Endodermal cell (in vitro differentiated cells): ENCODE data around the gene IMPDH1. TPM values are rescaled to one million over a fixed set of nuclear protein-coding genes. Genes with fewer than 3 reads are reported as not detected.

ENCODE experiments used
- DNase-seq: peaks from one replicate; pipeline ENCODE4 v3.0.0-alpha.2; 2017
- H3K27ac ChIP-seq: 2 replicates; pipeline ENCODE4 v1.5.1; 2013; ENCODE audit warnings: mild to moderate bottlenecking, low read depth, low read length, moderate library complexity
- H3K27me3 ChIP-seq: 2 replicates; pipeline ENCODE4 v1.6.1; 2013; ENCODE audit warnings: mild to moderate bottlenecking, low read length, moderate library complexity; ENCODE audit not compliant: insufficient read depth, control insufficient read depth, poor library complexity, severe bottlenecking
- H3K36me3 ChIP-seq: 2 replicates; pipeline ENCODE4 v1.7.0; 2013; ENCODE audit warnings: mild to moderate bottlenecking, low read length, moderate library complexity; ENCODE audit not compliant: control insufficient read depth, insufficient read depth
- H3K4me1 ChIP-seq: one replicate; pipeline ENCODE4 v1.7.0; 2013; ENCODE audit warnings: low read length; ENCODE audit not compliant: control insufficient read depth, insufficient read depth
- H3K4me3 ChIP-seq: 2 replicates; pipeline ENCODE4 v1.5.1; 2013; ENCODE audit warnings: mild to moderate bottlenecking, low read length, moderate library complexity
- H3K9ac ChIP-seq: 2 replicates; pipeline ENCODE4 v1.6.1; 2013; ENCODE audit warnings: mild to moderate bottlenecking, low read length, moderate library complexity; ENCODE audit not compliant: poor library complexity, severe bottlenecking; ENCODE audit errors: extremely low read depth
- H3K9me3 ChIP-seq: 2 replicates; pipeline ENCODE4 v1.6.1; 2013; ENCODE audit warnings: mild to moderate bottlenecking, low read length, moderate library complexity; ENCODE audit not compliant: control insufficient read depth
- H3K27ac Mint-ChIP-seq: 2 replicates; pipeline ENCODE4 v1.8.0; 2020; ENCODE audit warnings: mixed read lengths
- H3K27me3 Mint-ChIP-seq: 2 replicates; pipeline ENCODE4 v1.8.0; 2021; ENCODE audit warnings: mild to moderate bottlenecking, mixed read lengths; ENCODE audit not compliant: insufficient read depth
- H3K36me3 Mint-ChIP-seq: 2 replicates; pipeline ENCODE4 v1.8.0; 2020; ENCODE audit warnings: low read depth, mixed read lengths
- H3K4me1 Mint-ChIP-seq: 2 replicates; pipeline ENCODE4 v1.8.0; 2020; ENCODE audit warnings: mixed read lengths
- H3K4me3 Mint-ChIP-seq: 2 replicates; pipeline ENCODE4 v1.8.0; 2020; ENCODE audit warnings: mild to moderate bottlenecking, moderate library complexity, mixed read lengths
- H3K9me3 Mint-ChIP-seq: 2 replicates; pipeline ENCODE4 v1.8.0; 2020; ENCODE audit warnings: mild to moderate bottlenecking, mixed read lengths
- WGBS, 2 experiments: methylation state at CpG; one replicate each; pipeline versions ENCODE4 v1.1.5 to v1.1.7; 2013; ENCODE audit warnings: missing lambda C conversion rate in 2 of 2, mixed read lengths in 1 of 2; ENCODE audit not compliant: insufficient coverage in 1 of 2, insufficient read length in 1 of 2; 5-methylcytosine and 5-hydroxymethylcytosine counted together
- total RNA-seq, 2 donors: library from RNA; stranded (reverse); fragmentation: NEBNext Ultra II Directional in 1 of 2; extraction: Animal tissue kit (Norgen Biotek cat#: 25700) in 1 of 2; gene quantifications; 2 replicates in 1 of 2; 3 replicates in 1 of 2; pipeline ENCODE4 v1.2.1, GENCODE V29; 2021
- TF ChIP-seq, protein P1 (sequence below): fragments of 200-600 bp; sonication (generic); conservative IDR thresholded peaks from 2 replicates; pipeline ENCODE4 v1.5.0; 2021; ENCODE audit warnings: antibody characterized with exemption, mild to moderate bottlenecking

IMPDH1 gene
- total RNA-seq, 2 donors from 2014 or later: 13.4 to 16.5 TPM

DNA sequence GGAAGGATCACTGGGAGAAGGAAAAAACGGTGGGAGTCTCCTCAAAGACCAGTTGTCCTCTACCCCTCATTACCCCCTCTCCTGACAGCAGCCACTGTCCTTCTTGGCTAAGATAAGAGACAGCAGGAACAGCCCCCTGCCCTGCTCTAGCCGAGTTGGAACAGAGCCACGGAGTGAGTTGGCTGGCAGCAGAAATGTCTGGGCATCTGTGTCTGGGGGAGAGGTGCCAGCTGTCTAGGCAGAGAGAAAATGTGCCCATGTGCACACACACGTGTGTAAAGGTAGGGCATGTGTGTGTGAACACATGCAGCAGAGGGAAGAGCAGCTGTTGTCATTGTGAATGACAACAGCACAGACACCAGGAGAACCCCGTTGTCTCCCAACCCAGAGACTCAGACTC, 36.5 kb upstream of the IMPDH1 start:
- Mint-ChIP-seq H3K36me3 (no peaks in the 10 kb centered on the region), H3K9me3 (no peaks in the 10 kb centered on the region), H3K4me1 (peaks cover 4% of the 10 kb centered on the region), H3K27me3 (peaks cover 19% of the 10 kb centered on the region), H3K27ac (no peak overlapping the region), H3K4me3 (no peak overlapping the region)
- no peaks in the 10 kb centered on the region for H3K36me3 ChIP-seq
- no peak overlapping the region for H3K4me3 ChIP-seq
- DNase-seq: no peak
- H3K27me3 ChIP-seq: no peaks in the 10 kb centered on the region
- H3K9ac ChIP-seq: no peak overlapping the region
- TF ChIP-seq, protein P1, sequence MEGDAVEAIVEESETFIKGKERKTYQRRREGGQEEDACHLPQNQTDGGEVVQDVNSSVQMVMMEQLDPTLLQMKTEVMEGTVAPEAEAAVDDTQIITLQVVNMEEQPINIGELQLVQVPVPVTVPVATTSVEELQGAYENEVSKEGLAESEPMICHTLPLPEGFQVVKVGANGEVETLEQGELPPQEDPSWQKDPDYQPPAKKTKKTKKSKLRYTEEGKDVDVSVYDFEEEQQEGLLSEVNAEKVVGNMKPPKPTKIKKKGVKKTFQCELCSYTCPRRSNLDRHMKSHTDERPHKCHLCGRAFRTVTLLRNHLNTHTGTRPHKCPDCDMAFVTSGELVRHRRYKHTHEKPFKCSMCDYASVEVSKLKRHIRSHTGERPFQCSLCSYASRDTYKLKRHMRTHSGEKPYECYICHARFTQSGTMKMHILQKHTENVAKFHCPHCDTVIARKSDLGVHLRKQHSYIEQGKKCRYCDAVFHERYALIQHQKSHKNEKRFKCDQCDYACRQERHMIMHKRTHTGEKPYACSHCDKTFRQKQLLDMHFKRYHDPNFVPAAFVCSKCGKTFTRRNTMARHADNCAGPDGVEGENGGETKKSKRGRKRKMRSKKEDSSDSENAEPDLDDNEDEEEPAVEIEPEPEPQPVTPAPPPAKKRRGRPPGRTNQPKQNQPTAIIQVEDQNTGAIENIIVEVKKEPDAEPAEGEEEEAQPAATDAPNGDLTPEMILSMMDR: no peak
- WGBS, 2 experiments: 86 to 94% methylated on average over 3 to 4 of the region's 5 CpGs
- no peaks in the 10 kb centered on the region for H3K4me1 ChIP-seq
- no peak overlapping the region for H3K27ac ChIP-seq
- no peaks in the 10 kb centered on the region for H3K9me3 ChIP-seq

DNA sequence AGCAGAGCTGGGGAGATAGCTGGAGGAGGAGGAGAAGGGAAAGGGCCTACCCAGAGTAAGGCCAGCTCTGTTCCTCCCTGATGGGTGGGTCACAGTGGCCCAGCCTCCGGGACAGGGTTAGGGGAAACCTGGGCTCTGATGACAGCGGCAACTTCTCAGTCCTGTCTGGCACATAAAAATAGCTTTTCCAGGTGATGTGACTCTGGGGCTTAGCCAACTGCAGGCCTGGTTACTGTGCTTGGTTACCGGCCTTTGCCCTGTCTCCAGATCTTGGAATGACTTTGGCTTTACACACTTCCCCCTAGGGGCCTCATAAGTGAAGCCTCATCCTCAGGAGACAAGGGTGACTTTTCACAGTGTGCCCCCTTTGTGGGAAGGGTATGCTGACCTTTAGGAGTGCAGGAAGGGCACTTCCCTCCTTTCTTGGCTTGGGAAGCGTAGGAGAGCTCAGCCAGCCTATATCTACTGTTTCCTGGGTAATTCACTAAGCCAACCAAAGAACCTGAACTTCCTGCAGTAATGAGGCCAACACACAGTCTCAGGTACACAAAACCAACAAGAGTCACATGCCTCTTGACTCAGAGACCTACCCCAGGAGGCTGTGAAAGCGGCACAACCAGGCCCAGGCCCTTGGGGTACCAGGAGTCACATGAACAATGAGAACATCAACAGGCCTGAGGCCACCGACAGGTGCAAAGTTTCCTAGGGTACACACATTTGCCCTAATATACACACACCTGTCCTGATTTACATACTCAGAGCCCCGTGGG, 34.2 kb upstream of the IMPDH1 start:
- no peaks in the 10 kb centered on the region for H3K27me3 ChIP-seq
- H3K4me3 ChIP-seq: no peak overlapping the region
- Mint-ChIP-seq H3K36me3 (no peaks in the 10 kb centered on the region), H3K4me3 (no peak overlapping the region), H3K27me3 (peaks cover 6% of the 10 kb centered on the region), H3K4me1 (peaks cover 4% of the 10 kb centered on the region), H3K9me3 (no peaks in the 10 kb centered on the region), H3K27ac (no peak overlapping the region)
- H3K4me1 ChIP-seq: no peaks in the 10 kb centered on the region
- no peak overlapping the region for H3K9ac ChIP-seq
- WGBS, 2 experiments: 87 to 96% methylated on average over 5 to 7 of the region's 7 CpGs
- H3K27ac ChIP-seq: no peak overlapping the region
- no peaks in the 10 kb centered on the region for H3K9me3 ChIP-seq
- no peaks in the 10 kb centered on the region for H3K36me3 ChIP-seq
- DNase-seq: no peak
- TF ChIP-seq, protein P1: no peak

DNA sequence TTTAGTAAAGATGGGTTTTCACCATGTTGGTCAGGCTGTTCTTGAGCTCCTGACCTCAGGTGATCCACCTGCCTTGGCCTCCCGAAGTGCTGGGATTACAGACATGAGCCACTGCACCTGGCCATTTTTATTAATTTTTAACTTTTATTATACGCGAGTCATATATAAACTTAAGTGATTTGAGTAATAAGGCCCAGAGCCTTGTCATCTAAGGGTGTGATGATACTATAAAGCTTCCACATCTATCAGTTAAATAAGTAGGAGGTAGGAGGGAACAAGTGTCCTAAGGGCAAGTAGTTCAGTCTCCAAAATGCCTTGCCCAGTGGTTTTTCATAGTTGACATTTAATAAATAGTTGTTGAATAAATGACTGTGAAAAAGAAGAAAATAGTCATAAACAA, 32.6 kb upstream of the IMPDH1 start:
- DNase-seq: no peak
- Mint-ChIP-seq H3K4me3 (no peak overlapping the region), H3K27me3 (peaks cover 9% of the 10 kb centered on the region), H3K9me3 (no peaks in the 10 kb centered on the region), H3K4me1 (peaks cover 4% of the 10 kb centered on the region), H3K36me3 (no peaks in the 10 kb centered on the region), H3K27ac (no peak overlapping the region)
- Histone ChIP-seq H3K9ac (no peak overlapping the region), H3K36me3 (no peaks in the 10 kb centered on the region), H3K27me3 (no peaks in the 10 kb centered on the region), H3K9me3 (no peaks in the 10 kb centered on the region), H3K4me1 (no peaks in the 10 kb centered on the region), H3K4me3 (no peak overlapping the region), H3K27ac (no peak overlapping the region)
- TF ChIP-seq, protein P1: no peak
- WGBS, 2 experiments: 97% methylated on average over 3 of the region's 3 CpGs; no CpG with 5 or more reads in 1 of the 2 experiments
